ENCODE measurements around the gene APLNR. TPM values are rescaled to one million over a fixed set of nuclear protein-coding genes. Genes with fewer than 3 reads are reported as not detected.

Gene APLNR
- total RNA-seq, 2 experiments from 2014 or later = not detected

GRCh38 chr11:57190548-57190947 lies 46.5 kb downstream of the APLNR start:
- Mint-ChIP-seq H3K9me3 (peaks cover 3% of the 10 kb centered on the region), H3K27me3 (ENCODE audit: low read depth) (peaks cover 21% of the 10 kb centered on the region), H3K27ac (no peak overlapping the region), H3K4me1 (ENCODE audit: low read depth) (no peaks in the 10 kb centered on the region), H3K36me3 (ENCODE audit: low read depth) (no peaks in the 10 kb centered on the region), H3K4me3 (no peak overlapping the region)
- intact Hi-C loops (cut with micrococcal nuclease) = no loop called here
- DNase-seq = no peak
- CTCF ChIA-PET = no interaction called here

Other genes with a start within 250 kb of the APLNR start
- not detected for gene OR5AK2, start 248.3 kb downstream of the APLNR start, total RNA-seq
- gene LRRC55, start 55.3 kb downstream of the APLNR start, total RNA-seq = not detected
- 10 to 100 TPM; 14.1 to 14.7 TPM for gene TNKS1BP1, start 87.7 kb upstream of the APLNR start, total RNA-seq
- gene SSRP1, start 98.6 kb upstream of the APLNR start, total RNA-seq = 100 to 1,000 TPM; 304 to 322 TPM
- not detected for gene P2RX3, start 101.1 kb upstream of the APLNR start, total RNA-seq
- not detected for gene PRG3, start 143.9 kb upstream of the APLNR start, total RNA-seq
- gene PRG2, start 153.4 kb upstream of the APLNR start, total RNA-seq = 1 to 10 TPM; 1.0 TPM
- gene SLC43A3, start 189.9 kb upstream of the APLNR start, total RNA-seq = 100 to 1,000 TPM; 116 to 117 TPM
- under 1 TPM; 0.74 to 0.99 TPM for gene RTN4RL2, start 223.3 kb upstream of the APLNR start, total RNA-seq

Measured in activated naive CD4-positive, alpha-beta T cell treated with anti-CD3 and anti-CD28 coated beads for 36 hours (primary cell).